NCI-H2081 treated with DMSO at 0.1 percent for 48 hours (cell line): ENCODE results near the gene CLSTN2.

Source experiments
- DNase-seq: peaks from one replicate; lab custom pipeline; 2025; lab: John Stamatoyannopoulos, UW

Gene CLSTN2

DNA sequence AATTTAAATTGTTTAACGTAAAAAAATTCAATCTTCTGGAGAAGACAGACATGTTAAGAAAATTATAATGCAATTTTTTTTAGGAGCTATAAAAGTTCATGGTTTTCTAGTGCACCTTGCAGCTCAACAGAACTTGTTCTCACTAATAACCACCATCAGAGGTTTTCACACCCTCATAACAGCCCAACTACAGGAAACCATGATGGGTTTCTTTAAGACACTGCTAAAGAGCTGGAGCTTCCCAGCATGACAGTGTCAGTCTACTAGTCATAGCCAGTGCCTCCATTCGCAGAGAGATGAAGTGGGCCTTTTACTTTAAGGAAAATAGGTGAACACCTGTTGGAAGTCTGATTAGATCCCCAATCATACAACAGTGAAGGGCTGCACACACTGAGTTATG lies 518.8 kb downstream of the CLSTN2 start:
- no peak for DNase-seq

DNA sequence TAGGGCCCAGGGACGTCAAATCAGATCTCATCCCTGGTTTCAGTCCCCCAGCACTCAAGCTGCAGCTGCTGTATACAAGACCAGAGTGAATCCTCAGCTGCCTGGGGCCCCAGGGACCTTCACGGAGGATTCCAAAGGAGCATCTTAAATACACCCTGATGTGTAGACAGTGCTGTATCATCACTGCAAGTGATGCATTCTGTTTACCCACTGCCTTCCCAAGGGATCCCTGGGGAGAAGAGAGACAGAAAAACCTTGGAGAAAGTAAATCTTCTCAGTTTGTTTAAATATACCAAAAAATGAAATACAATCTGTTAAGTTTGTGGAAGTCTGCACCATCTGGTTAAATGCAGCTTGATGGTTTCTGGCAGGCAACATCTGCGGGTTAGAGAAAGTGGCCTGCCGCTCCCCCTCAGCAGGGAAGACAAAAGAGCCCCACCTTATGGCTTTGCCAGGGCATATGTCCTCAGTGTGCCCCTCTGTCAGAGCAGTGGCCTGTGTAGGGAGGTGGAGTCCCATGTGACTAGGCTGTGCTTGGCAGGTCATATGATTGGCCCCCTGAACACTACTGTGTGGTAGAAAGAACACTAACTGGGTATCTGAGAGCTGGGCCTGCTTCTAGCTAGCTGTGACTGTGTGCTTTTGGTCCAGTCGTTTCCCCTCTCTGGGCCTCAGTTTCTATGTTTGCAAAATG lies 520.7 kb downstream of the CLSTN2 start:
- DNase-seq, result no peak

DNA sequence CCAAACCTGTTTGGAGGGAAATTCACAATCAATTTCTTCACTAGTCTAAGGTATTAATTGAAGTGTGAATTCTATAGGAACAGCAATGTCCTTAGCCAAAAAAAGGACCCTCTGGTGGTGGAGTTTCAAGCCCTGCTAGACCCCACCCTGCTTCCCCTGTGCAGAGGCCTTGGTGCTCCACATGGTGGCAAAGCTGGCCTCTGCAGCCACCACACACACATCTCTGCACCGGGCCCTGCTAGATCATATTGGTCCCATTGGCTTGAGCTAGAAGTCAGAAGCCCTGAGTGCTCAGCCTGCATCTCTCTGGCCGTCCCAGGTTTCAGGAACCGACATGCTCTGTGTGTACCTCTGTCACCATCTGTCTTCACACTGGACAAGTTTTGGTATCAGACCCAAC lies 522.0 kb downstream of the CLSTN2 start:
- no peak for DNase-seq

DNA sequence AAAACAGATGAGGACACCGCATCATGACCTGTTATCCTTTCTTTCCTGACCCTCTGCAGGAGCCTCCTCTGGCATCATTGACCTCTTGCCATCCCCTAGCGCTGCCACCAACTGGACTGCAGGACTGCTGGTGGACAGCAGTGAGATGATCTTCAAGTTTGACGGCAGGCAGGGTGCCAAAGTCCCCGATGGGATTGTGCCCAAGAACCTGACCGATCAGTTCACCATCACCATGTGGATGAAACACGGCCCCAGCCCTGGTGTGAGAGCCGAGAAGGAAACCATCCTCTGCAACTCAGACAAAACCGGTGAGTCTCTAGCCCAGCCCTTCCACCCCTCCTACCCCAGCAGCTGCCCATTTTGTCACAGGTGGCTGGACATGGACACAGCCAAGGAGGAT lies 524.5 kb downstream of the CLSTN2 start:
- no peak for DNase-seq

DNA sequence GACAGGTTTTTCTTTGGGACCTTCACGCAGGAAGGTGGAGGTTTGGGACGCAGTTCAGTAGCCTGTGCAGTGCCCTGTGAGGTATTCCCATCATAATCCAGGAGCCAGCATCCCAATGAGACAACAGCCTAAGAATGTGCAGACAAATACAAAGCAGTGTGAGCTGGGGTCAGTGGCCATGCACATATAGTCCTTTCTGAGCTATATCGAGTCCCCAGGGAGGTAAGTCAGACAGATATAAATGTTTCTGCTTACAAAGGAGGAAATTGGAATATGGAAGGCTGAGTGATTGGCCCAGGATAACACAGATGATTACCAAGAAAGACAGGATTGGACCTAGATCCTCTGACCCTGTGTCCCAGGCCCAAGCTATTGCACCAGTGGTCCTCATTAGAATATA lies 526.3 kb downstream of the CLSTN2 start:
- DNase-seq, result no peak

DNA sequence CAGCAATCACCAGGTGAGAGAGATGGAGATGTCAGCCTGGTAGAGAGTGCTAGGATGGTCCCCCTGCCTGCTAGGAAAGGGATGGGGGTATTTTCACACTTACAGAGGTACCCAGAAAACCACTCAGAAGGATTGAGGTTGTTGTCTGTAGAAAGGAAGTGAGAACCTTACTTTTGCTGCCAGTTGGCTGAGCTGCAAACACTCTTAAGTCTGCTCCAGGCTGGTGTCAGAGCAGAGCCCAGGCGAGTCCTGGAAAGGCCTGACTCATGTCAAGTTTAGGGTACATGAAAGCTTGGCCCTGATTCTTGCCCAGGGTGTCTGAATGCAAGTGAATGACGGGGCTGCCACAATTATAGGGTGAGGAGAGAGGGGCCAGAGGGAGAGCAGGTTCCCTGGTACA lies 528.4 kb downstream of the CLSTN2 start:
- no peak for DNase-seq

DNA sequence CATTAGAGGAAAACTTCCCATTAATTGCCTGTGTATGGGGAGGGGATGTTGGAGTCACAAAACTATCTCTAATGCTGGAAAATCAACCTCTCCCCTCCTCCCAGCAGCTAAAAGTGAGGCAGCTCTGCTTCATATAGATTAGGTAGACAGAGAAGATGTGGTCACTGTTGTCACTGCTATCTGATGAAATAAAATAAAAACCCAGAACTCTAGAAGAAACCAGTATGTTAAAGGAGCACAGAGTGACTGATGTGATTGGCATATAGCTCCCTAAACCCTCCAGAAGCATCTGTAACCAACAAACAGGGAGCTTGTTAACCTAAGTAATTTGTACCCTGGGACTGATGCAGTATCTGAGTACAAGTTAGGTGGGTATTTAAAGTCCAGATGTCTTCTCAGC lies 531.0 kb downstream of the CLSTN2 start:
- no peak for DNase-seq

DNA sequence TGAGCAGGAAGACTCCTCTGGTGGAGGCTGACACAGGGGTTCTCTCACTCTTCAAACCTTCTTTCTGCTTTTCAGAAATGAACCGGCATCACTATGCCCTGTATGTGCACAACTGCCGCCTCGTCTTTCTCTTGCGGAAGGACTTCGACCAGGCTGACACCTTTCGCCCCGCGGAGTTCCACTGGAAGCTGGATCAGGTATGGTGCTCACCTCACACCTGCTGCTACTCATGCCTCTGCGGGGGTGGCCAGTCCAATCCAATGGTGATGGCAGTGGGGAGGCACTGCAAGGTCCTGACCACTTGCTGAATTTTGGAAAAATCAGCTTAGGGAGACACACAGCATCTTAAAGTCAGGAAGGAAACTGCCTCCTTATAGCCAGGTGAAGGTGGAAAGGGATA lies 531.5 kb downstream of the CLSTN2 start:
- DNase-seq, result no peak

DNA sequence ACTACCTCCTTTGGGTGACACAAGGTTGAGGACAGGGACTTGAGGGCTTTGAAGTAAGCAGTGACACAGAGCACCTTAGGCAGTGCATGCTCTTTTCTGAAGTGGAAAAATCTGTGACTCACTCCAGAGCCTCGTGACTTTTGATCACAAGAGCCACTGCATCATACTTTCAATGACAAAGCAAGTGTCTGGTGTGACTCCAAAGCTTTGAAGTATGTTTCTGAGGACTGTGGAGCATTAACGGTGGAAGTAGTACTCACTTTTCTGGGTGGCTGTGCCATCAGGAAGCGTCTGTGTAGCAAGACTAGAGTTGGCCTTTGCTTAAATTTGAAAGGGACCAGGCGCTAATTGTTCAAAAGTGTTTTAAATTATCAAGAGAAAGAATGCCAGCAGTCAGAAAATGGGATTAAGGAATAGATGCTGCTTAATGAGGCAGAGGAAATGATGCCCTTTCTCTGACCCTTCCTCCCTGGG lies 532.2 kb downstream of the CLSTN2 start:
- no peak for DNase-seq

DNA sequence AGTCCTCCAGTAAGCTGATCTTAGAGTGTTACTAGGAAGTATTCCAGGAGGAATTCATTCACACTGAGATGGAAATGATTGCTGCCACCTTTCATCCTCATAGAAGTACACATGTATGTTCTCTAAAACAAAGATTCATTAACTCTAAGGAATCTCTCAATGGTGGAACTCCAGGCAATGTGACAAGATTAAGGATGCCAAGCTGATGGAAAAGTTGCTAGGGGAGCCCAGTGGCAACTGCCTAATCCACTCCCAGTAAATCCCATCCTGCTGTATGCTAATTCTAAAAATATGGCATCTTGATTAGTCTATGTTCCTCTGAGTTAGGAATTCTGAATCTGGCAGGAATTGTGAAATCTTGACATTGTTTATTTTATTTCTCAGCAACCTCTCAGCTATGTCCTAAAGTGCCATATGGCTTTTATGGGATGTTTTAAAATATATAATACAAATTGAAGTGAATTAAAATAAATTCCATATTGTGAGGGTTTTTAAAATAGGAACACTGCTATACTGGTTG lies 532.9 kb downstream of the CLSTN2 start:
- no peak for DNase-seq

DNA sequence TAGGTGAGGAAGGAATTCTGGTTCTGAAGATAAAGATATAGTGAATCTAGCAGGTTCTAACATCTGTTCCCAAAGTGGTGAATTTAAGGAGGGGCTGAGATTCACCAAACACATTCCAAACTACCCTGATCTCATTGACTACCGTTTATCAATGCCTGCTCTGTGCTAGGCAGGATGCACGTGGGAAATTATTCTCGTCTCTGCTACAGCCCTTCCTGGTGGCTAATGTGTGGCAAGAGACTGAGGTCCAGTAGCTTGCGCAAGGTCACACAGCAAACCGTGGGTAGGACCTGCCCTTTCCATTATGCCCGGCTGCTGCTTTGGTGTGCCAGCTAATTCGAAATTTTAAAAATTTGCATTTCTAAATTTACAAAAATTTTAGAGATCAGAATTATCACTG lies 533.4 kb downstream of the CLSTN2 start:
- DNase-seq, result no peak

DNA sequence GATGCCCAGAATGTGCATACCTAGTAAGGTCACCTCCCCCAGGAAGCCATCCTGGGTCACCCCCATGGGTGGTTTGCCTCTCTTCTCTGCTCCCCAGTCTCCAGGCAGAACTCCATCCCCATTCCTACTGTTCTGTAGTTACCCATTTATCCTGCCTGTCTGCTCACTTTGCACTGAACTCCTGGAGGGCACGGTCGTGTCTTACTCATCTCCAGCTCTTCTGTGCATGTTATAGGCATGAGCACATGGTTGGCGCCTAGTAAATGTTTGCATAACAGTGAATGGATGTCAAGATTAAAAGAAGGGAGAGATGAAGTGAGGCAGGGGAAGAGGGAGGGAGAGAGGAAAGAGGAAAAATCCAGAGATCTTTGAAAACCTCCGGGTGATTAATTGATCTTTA lies 534.5 kb downstream of the CLSTN2 start:
- no peak for DNase-seq

DNA sequence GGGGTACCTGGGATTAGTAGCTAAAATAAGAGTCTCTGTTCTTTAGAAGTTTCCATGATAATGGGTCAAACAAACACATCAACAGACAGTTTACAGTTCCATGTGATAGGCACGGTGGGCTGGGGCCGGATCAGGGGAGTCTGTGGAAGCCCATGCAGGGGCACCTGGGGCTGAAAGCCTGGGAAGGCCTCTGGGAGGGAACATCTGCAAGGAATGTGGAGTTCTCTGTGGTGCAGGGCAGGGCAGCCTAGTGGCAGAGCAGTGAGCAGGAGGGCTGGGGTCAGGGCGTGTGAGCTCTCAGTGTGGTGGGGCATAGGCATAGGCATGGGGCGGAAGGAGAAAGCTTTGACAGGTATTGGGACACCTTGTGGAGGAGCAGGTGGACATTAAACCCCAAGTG lies 535.2 kb downstream of the CLSTN2 start:
- no peak for DNase-seq

DNA sequence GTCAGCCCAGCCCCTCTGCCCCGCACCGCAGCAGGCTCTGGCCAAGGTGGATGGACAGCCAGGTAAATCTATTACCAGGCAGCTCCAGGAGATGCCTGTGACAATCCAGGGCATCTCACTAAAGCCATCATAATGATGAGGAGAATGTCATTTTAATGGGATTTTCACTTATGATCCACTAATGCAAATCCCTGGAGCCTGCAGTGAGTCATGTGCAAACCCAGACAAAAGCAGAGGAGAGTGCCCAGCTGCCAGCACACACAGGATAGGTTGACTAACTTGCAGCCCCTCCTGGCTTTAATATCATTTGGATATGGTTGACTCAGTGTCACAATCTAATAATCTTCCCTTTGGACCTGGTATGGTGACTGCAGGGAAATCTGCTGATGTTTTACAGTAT lies 536.0 kb downstream of the CLSTN2 start:
- no peak for DNase-seq

DNA sequence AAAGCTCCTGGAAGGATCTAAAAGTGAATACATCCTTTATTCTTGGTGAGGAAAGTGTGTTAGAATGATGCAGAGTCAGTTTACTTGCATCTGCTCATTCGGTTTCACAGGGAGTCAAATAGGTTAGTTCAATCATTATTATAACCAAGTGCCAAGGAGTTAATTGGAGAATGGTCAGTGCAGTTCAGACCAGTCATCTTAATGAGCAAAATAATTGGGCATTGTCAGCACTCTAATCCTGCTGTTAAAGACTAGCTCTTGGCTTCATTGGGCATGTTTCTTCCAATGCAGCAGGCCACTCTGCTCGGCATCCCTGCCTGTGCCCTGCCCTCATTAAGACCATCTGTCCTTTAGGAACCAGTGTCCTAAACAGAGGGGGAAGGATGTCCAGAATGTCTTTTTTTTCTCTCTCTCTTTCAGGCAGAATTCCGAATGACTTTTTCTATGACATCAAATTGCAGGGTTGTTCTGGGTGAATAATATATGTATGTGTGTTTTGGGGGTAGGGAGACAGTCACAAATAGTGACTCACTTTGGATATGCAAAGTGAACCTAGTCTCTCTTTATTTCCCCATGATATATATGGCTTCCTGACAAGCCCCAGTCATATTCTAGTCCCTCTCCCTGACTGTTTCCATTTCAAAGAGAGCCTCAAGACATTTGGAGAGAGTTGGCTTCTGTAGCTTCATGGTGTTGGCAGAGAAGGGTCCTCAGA lies 537.5 kb downstream of the CLSTN2 start:
- no peak for DNase-seq

DNA sequence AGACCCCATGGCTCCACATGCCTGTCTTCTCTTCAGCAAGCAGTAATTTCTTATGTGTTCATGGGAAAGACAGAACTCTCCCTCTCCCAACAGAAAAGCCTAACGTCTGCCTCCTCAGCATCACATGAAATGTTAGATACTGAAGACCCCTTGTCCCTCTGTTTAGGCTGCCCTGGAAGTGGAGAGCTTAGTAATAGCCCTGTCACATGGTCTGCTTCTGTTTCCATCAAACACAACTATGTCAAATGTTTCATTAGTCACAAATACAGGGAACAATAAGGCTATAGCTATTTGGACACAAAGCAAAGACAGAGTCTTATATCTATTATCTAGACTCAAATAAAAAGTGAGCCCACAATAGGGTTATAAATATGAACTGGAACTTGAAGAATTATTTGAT lies 552.6 kb downstream of the CLSTN2 start:
- no peak for DNase-seq

DNA sequence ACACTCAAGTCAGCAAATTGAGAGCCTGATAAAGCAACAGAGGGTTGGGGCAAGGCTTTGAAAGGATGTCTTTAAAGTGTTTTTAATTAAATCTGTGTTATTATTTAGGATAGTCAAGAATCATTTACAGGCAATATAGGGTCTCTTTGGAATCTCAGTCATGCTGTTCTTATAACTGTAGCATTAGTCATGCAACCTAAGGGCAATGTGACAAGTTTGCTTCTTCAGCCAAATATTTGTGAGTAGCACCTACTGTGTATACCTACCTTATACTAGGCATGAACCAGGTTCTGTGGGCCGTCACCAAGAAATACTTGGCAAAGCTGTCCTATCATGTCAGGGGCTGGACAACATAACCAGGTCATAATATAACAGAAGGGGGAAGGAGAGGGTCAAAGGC lies 558.3 kb downstream of the CLSTN2 start:
- no peak for DNase-seq

DNA sequence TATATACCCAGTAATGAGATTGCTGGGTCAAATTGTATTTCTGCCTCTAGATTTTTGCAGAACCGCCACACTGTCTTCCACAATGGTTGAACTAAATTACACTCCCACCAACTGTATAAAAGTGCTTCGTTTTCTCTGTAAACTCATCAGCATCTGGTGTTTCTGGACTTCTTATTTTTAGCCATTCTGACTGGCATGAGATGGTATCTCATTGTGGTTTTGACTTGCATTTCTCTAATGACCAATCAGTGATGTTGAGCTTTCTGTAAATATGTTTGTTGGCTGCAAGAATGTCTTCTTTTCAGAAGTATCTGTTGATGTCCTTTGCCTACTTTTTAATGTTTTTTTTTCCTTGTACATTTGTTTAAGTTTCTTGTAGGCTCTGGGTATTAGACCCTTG lies 560.0 kb downstream of the CLSTN2 start:
- DNase-seq, result no peak

DNA sequence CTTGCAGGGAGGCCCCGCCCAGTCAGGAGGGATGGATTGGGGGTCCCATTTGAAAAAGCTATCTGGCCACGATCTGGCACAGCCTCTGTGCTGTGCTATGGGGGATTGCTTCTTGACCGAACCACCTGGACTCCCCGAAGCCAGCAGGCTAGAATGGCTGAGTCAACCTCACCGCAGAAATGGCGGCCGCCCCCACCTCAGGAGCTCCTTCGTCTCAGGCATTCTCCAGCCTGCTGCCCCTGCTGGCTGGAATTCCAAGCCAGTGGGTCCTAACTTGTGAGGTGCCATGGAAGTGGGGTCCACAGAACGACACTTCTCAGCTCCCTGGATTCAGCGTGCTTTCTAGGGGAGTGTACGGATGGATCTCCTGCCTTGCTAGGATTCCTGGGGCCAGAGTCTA lies 562.3 kb downstream of the CLSTN2 start:
- DNase-seq, result no peak

DNA sequence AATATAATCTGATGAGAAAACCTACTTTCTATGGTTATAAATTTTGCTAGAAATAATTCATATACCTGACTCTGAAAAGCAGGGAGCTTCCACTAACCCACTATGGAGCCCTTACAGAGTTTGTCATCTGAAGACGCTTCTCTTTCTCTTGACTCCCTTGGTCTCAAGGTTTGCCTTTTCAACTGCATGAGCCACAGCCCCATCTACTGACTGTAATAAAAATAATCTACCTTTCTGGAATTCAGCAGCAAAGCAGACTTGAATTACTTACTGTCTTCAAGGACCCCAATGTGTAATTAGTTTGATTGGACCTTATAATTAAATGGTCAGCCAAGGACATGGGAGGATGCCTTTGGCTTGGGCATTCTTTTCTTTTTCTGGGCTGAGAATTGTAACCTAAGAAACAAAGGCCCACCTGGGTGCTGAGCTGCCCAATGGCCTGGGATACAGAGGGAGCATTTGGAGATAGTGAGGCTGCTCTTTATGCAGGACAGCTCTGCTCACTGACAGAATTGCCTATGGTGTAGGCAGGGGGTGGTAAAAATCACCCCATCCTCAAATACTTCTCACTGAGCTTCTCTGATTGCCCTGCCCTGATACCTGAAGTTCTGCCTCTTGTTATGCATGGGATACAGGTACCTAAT lies 564.3 kb downstream of the CLSTN2 start:
- peak; percentile 36 for DNase-seq

DNA sequence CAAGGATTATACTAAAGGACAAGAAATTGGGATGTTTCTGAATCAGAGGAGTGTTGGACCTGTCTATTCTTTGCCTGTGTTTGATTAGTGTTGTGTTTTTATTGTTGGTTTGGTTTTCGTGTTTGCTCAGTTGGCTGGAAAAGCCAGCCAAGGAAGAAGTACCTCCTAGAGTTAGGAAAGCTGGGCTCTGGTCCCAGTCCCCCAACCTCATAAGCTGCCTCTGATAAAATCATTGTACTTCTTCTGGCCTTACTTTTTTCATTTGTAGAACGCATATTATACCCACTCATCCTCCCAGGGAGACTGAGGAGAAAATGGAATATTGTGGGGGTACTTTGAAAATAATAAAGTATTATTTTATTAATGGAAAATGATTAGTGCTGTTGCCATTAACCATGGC lies 565.5 kb downstream of the CLSTN2 start:
- DNase-seq, result no peak

DNA sequence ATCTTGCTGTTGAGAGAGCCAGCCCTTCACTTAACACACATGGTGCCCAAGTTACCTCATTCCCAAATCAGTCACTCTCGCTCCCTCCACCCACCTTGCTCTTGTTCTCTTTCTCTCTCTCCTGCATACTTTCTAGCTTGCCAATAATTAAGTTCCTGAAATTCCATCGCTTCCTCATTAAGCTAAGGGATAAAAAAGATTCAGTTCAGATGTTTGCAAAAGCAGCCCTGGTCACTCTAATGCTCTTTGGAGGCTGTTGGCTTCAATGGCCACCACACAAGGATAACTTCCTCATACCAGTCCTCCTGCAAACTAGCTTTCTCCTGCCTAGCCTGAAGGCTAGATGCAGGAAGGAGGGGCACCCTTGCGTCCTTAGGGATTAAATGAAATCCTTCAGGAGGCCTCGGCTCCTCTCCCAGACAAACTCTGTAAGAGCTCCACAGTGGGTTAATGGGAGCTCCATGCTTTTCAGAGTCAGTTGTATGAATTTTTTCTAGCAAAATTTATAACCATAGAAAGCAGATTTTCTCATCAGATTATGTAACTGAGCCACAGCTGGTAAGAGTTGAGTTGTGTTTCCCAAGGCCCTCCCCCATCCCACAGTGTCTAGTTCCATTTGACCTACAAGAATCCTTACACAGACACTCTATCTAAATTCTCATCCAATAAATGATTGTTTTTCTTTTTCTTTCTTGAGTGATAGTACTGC lies 566.2 kb downstream of the CLSTN2 start:
- DNase-seq, result no peak
